Neural crest cell (in vitro differentiated cells): ENCODE data around the gene VRK1. TPM values are rescaled to one million over a fixed set of nuclear protein-coding genes. Genes with fewer than 3 reads are reported as not detected.

Experiments
- DNase-seq: peaks from one replicate; pipeline ENCODE4 v3.0.0; 2021; ENCODE audit warnings: low read depth, mixed read lengths, low spot score
- H3K27ac Mint-ChIP-seq: one replicate; pipeline ENCODE4 v1.8.0; 2021; ENCODE audit warnings: mild to moderate bottlenecking, mixed read lengths; ENCODE audit not compliant: unreplicated experiment
- H3K27me3 Mint-ChIP-seq: 2 replicates; pipeline ENCODE4 v1.8.0; 2021; ENCODE audit warnings: low read depth, mild to moderate bottlenecking, mixed read lengths
- H3K36me3 Mint-ChIP-seq: 2 replicates; pipeline ENCODE4 v1.8.0; 2021; ENCODE audit warnings: low read depth, mild to moderate bottlenecking, mixed read lengths
- H3K4me1 Mint-ChIP-seq: 2 replicates; pipeline ENCODE4 v1.8.0; 2021; ENCODE audit warnings: mixed read lengths
- H3K4me3 Mint-ChIP-seq: one replicate; pipeline ENCODE4 v1.8.0; 2021; ENCODE audit warnings: mild to moderate bottlenecking, mixed read lengths
- H3K9me3 Mint-ChIP-seq: 2 replicates; pipeline ENCODE4 v1.8.0; 2021; ENCODE audit warnings: mixed read lengths
- total RNA-seq: library from RNA; stranded (reverse); gene quantifications from 2 replicates; pipeline ENCODE4 v1.2.1, GENCODE V29; 2021
- TF ChIP-seq, protein P1 (sequence below): fragments of 200-600 bp; sonication (generic); conservative IDR thresholded peaks from 2 replicates; pipeline ENCODE4 v1.5.0; 2021; ENCODE audit warnings: antibody characterized with exemption, mild to moderate bottlenecking

Gene VRK1
- total RNA-seq, 1 donor from 2014 or later: 62.1 TPM

DNA sequence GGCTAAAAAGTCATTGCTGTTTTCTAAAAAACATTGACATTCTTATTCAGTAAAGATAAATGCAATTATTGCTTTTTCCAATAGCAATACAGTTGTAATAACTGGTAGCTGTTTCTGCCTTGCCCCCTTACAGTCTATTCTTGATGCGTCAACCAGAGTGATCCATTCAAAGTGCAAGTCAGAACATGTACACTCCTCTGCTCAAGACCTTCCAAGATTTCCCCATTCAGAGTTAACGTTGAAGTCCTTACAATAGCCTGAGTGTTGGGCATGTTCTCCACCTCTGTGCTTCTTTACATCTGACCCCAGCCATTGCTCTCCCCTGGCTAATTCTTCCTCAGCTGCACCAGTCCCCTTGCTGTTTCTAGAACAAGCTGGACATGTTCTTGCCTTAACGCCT is 24.3 kb downstream of the VRK1 start:
- peaks cover 8% of the 10 kb centered on the region for H3K9me3 Mint-ChIP-seq
- H3K27ac Mint-ChIP-seq: no peak overlapping the region
- no peaks in the 10 kb centered on the region for H3K27me3 Mint-ChIP-seq
- H3K4me1 Mint-ChIP-seq: peaks cover 20% of the 10 kb centered on the region
- H3K36me3 Mint-ChIP-seq: peaks cover 15% of the 10 kb centered on the region
- no peak for DNase-seq
- no peak overlapping the region for H3K4me3 Mint-ChIP-seq
- TF ChIP-seq, protein P1, sequence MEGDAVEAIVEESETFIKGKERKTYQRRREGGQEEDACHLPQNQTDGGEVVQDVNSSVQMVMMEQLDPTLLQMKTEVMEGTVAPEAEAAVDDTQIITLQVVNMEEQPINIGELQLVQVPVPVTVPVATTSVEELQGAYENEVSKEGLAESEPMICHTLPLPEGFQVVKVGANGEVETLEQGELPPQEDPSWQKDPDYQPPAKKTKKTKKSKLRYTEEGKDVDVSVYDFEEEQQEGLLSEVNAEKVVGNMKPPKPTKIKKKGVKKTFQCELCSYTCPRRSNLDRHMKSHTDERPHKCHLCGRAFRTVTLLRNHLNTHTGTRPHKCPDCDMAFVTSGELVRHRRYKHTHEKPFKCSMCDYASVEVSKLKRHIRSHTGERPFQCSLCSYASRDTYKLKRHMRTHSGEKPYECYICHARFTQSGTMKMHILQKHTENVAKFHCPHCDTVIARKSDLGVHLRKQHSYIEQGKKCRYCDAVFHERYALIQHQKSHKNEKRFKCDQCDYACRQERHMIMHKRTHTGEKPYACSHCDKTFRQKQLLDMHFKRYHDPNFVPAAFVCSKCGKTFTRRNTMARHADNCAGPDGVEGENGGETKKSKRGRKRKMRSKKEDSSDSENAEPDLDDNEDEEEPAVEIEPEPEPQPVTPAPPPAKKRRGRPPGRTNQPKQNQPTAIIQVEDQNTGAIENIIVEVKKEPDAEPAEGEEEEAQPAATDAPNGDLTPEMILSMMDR: no peak

DNA sequence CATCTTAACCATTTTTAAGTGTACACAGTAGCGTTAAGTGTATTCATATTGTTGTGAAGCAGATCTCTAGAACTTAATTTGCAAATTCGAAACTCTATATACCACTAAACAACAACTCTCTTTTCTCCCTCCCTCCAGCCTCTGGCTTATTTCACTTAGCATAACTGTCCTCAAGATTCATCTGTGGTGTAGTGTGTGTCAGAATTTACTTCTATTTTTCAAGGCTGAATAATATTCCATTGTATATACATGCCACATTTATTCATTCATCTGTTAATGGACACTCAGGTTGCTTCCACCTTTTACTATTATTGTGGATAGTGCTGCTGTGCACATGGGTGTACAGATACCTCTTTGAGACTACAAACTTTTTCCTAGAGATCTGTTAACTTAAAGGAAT is 26.5 kb downstream of the VRK1 start:
- DNase-seq: no peak
- Mint-ChIP-seq H3K36me3 (peaks cover 23% of the 10 kb centered on the region), H3K27me3 (no peaks in the 10 kb centered on the region), H3K4me3 (no peak overlapping the region), H3K9me3 (peaks cover 12% of the 10 kb centered on the region), H3K4me1 (peaks cover 23% of the 10 kb centered on the region), H3K27ac (no peak overlapping the region)
- TF ChIP-seq, protein P1: no peak

DNA sequence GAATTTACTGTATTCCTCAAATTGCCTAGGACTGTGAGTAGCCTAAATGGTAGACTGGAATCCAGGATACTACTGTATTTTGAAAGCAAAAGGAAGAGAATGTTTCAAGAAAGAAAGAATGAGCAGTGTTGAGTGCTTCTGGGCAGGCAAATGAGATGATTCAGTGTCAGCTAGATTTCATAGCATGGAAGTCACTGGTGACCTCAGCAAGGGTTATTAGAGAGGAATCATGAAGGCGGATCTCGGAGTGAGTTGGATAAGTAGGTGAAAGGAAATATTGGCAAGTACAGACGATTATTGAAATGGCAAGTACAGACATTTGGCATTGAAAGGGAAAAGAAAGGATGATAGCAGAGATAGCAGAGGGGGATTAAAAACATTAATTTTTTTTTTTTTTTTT is 27.1 kb downstream of the VRK1 start:
- Mint-ChIP-seq H3K27ac (no peak overlapping the region), H3K27me3 (no peaks in the 10 kb centered on the region), H3K4me3 (no peak overlapping the region), H3K9me3 (peaks cover 15% of the 10 kb centered on the region), H3K4me1 (peaks cover 23% of the 10 kb centered on the region), H3K36me3 (peaks cover 27% of the 10 kb centered on the region)
- TF ChIP-seq, protein P1: no peak
- no peak for DNase-seq

DNA sequence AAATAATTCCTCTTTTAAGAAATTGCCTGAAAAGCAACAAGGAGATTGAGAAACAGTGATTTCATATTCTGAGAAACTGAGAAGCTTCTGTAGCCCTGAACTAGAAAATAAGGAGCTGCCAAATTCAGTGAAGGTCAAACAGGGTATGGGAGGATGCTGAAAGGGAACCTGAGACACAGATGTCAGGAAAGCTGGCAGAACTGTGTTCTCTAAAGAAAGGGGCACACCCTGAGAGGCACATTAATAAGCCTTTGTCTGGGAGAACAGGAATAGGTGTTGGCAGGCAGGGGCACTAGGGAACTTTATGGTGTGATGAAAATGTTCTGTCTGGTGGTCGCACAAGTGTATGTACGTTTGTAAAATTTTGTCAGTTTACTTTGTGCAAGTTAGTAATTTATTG is 29.6 kb downstream of the VRK1 start:
- H3K27me3 Mint-ChIP-seq: no peaks in the 10 kb centered on the region
- H3K4me3 Mint-ChIP-seq: no peak overlapping the region
- DNase-seq: no peak
- peaks cover 12% of the 10 kb centered on the region for H3K4me1 Mint-ChIP-seq
- H3K9me3 Mint-ChIP-seq: peaks cover 16% of the 10 kb centered on the region
- TF ChIP-seq, protein P1: no peak
- H3K27ac Mint-ChIP-seq: no peak overlapping the region
- H3K36me3 Mint-ChIP-seq: peaks cover 38% of the 10 kb centered on the region

DNA sequence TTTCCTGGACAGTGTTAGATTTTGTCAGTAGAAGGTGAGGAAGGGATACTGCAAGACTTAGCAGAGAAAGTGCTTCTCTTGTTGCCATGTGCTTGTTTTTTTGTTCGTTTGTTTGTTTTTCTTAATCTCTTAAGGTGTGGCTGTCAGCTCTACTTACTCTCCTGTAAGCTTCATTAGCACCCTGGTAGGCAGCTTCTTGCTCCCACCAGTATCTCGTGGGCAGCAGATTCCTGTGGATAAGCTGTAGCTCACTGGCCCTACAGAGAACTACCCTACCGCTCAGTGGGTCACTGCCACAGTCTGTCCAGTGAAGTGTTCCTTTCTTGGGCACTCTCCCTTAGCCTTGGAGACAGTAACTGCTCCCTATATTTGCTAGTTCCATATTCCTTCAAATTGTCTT is 30.1 kb downstream of the VRK1 start:
- peaks cover 38% of the 10 kb centered on the region for H3K36me3 Mint-ChIP-seq
- H3K4me1 Mint-ChIP-seq: peaks cover 12% of the 10 kb centered on the region
- no peak overlapping the region for H3K27ac Mint-ChIP-seq
- H3K9me3 Mint-ChIP-seq: peaks cover 16% of the 10 kb centered on the region
- TF ChIP-seq, protein P1: no peak
- no peak overlapping the region for H3K4me3 Mint-ChIP-seq
- no peaks in the 10 kb centered on the region for H3K27me3 Mint-ChIP-seq
- DNase-seq: no peak

DNA sequence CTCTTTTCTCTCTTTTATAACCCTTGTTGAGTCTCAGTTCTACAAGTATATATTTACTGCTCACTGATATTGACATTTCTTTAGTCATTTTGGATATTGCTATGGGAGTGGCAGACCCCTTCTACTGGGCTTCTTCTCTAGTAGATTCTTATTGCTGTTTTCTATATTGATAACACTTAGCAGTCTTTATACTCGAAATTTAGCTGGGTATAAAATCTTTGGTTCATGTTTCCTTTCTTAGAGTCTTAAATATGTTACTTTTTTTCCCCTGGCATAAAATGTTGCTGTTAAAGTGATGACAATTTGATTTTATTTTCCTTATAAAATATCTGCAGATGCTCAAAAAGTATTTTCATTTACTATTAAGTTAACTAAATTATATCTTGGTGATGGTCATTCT is 32.6 kb downstream of the VRK1 start:
- Mint-ChIP-seq H3K9me3 (peaks cover 14% of the 10 kb centered on the region), H3K27ac (no peak overlapping the region), H3K4me1 (peaks cover 12% of the 10 kb centered on the region), H3K27me3 (no peaks in the 10 kb centered on the region), H3K36me3 (peaks cover 25% of the 10 kb centered on the region), H3K4me3 (no peak overlapping the region)
- TF ChIP-seq, protein P1: no peak
- DNase-seq: no peak
